Measurements from ENCODE around the gene TNIK.

- TF ChIP-seq REST (IDR thresholded peaks at IDR 0.05; ENCODE audit: unreplicated experiment) (no peak), STAT1 (IDR thresholded peaks at IDR 0.05; ENCODE audit: unreplicated experiment) (no peak), EZH2 (IDR thresholded peaks at IDR 0.05; ENCODE audit: low read depth, unreplicated experiment) (no peak), POLR2AphosphoS5 (IDR thresholded peaks at IDR 0.05; ENCODE audit: low read depth) (no peak)
- TF ChIP-seq, protein P1, sequence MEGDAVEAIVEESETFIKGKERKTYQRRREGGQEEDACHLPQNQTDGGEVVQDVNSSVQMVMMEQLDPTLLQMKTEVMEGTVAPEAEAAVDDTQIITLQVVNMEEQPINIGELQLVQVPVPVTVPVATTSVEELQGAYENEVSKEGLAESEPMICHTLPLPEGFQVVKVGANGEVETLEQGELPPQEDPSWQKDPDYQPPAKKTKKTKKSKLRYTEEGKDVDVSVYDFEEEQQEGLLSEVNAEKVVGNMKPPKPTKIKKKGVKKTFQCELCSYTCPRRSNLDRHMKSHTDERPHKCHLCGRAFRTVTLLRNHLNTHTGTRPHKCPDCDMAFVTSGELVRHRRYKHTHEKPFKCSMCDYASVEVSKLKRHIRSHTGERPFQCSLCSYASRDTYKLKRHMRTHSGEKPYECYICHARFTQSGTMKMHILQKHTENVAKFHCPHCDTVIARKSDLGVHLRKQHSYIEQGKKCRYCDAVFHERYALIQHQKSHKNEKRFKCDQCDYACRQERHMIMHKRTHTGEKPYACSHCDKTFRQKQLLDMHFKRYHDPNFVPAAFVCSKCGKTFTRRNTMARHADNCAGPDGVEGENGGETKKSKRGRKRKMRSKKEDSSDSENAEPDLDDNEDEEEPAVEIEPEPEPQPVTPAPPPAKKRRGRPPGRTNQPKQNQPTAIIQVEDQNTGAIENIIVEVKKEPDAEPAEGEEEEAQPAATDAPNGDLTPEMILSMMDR (conservative IDR thresholded peaks at IDR 0.05; ENCODE audit: low read depth in 2 of 2), result no peak
Observed at GRCh38 chr3:171108066-171108465, 352.1 kb downstream of the TNIK start.
